RKO (cell line): ENCODE measurements around the gene CPEB1.

Experiments
- DNase-seq: peaks from one replicate; pipeline ENCODE4 v3.0.0-alpha.2; 2016; ENCODE audit warnings: low spot score

The CPEB1 gene

GRCh38 chr15:82595203-82595602 lies 52.0 kb downstream of the CPEB1 start:
- no peak for DNase-seq

DNA sequence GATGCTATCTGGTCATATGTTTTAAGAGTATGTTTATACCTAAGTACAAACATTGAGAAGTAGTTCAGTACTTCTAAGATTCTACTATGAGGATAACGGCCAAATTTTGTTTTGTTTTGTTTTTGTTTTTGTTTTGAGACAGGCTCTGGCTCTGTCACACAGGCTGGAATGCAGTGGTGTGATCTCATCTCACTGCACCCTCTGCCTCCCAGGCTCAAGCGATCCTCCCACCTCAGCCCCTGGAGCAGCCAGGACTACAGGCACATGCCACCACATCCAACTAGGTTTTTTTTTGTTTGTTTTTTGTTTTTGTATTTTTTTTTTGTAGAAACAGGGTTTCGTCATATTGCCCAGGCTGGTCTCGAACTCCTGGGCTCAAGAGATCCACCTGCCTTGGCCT lies 59.4 kb downstream of the CPEB1 start:
- DNase-seq: no peak

DNA sequence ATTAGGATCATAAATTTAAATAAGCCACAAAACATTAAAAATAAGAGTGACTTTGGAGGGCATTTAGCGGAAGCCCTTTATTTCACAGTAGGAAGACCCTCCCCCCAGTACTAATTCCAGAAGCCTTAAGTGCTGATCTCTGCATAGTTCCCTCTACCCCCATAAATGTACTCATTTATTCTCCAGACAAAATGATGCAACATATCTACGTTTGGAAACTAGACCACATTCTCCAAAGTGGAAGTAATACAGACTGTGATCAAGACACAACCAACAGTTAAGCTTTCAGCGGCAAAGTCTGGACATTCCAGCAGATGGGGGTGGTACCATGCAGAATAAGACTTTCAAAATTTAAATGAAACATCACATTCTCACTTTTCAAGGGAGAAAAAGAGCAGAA lies 62.1 kb downstream of the CPEB1 start:
- no peak for DNase-seq

DNA sequence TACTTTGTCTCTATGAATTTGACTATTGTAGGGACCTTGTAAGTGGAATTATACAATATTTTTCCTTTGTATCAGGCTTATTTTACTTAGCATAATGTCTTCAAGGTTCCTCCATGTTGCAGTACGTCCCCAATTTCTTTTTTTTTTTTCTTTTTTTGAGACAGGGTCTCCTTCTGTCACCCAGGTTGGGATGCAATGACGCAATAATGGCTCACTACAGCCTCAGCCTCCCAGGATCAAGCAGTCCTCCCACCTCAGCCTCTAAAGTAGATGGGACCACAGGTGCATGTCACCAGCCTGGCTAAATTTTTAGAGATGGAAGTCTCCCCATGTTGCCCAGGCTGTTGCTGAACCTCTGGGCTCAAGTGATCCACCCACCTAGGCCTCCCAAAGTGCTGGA lies 66.5 kb downstream of the CPEB1 start:
- no peak for DNase-seq

DNA sequence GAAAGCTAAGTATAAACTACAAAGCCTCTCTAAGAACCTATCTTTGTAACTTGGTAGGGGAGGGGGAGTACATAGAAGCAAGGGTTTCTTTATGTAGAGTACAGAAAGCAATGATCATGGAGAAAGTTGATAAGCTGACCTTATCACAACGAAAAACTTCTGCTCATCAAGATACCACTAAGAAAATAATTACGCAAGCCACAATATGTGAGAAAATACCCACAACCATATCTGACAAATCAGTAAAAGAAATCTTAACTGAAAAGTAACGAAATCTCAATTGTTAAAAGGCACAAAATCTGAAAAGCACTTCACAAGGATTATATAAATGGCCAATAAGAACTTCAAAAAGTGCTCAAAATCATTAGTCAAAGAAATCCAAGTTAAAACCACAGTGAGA lies 71.8 kb downstream of the CPEB1 start:
- no peak for DNase-seq

GRCh38 chr15:82572986-82573385 lies 74.2 kb downstream of the CPEB1 start:
- DNase-seq: no peak

DNA sequence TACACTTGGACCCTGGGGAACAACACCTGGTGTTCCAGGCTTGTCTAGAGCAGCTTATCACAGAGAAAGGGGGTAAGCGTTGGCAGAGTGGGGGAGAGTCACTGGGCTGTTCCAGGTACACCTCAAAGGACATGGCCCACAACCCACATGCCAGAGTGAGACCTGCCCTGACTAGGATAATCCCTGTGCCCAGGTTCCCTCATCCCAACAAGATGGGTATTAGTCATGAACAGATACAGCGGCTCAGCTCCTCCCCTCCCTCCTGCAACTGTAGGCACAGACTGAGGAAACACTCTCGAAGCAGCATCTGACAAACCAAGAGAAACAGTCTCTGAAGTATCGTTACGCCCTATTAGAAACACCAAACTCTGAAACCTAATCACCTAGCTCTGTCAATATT lies 74.9 kb downstream of the CPEB1 start:
- DNase-seq: no peak

DNA sequence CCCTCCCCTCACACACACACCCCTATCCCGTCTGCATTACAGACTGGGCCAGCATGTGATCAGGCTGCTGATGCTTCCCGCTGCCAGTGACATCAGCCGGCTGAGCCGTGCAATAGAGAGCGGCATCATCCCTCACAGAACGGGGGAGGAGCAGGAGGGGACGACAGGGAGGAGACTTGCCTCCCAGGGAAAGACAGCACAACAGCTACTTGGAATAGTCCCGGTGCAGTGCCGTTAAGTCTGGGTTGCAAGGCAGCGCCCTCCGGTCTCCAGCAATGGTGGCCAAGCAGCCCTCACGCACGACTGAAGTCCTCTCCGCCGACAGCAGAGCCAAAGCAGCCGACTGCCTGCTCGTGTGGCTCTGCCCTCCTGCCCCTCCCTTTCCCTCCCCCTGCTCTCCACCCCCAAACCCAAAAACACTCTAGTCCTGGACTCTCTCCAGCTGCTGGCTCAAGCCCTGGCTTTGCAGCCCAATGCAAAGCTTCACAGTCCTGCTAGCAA lies 75.4 kb downstream of the CPEB1 start:
- DNase-seq: no peak

GRCh38 chr15:82570721-82571508 lies 76.2 kb downstream of the CPEB1 start:
- peak; percentile 24 for DNase-seq

DNA sequence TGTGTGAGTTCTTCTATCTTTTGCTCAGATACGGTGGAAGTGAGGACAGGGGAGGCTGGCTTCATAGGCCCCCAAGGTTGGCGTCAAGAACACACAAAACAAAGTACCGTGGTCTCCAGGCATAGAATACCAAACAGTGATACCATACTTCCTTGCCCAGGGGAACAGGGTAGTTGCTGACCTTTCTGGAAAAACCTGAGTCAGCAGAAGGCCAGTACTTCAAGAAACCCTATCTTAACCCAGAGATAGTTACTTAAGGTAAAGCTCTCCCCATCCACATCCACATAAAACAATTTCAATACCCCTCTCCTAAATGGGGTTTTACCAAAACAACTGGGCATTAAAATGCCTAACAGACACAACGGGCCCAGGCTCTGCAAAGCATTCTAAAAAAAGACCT lies 77.3 kb downstream of the CPEB1 start:
- DNase-seq: no peak

GRCh38 chr15:82568986-82569385 lies 78.2 kb downstream of the CPEB1 start:
- no peak for DNase-seq

- DNase-seq: no peak
These were observed 79.5 kb downstream of the CPEB1 start for GRCh38 chr15:82567661-82568060.

DNA sequence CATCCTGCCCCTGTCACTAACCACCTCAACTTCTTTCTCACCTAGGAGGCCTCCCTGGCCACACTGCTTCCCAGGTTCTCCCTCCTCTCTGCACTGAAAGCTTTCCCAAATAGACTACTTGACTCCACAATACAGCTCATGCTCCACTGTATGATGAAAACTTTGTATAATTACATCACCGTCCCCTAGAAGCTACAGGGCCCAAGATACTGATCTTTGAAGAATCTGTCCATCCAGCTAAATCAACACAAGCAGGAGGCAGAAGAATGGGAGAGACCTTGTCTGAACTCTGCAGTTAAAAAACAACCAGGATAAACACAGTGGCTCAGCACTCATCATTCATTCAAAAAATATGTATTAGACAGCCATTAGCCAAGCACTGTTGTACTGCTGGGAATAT lies 80.5 kb downstream of the CPEB1 start:
- DNase-seq: no peak

- no peak for DNase-seq
These were observed 88.7 kb downstream of the CPEB1 start for GRCh38 chr15:82558502-82558901.

DNA sequence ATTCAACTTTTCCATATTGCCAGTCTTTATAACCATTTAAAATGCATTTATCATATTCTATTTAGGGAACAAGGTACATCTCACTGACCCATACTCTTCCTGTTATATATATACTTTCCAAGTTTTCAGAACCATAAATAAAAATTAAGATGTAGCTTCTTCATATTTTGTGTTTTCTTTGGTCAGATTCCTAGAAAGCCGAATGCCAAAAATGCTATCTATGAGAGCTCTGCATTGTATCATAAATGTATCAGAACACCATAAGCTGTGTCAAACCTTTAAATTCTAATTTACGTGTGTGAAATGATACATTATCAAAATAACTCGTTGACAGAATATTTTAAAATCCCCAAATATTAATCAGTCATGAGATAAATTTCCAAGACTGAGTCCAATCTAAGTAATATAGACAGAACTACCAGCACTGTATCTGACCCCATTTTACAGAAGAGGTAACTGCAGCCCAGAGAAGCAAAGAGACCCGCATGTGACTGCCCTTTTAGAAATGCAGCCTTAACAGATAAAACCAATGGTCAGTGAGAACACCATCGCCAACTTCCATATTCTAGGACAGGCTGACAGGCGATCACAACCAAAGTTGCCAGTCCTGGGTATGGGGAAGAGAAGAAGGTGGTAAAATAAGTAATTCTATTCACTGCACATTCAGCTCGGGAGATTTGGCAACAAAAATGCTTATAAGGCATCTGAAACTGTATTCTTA lies 90.7 kb downstream of the CPEB1 start:
- DNase-seq: no peak

- no peak for DNase-seq
These were observed 92.3 kb downstream of the CPEB1 start for GRCh38 chr15:82554849-82555248.

DNA sequence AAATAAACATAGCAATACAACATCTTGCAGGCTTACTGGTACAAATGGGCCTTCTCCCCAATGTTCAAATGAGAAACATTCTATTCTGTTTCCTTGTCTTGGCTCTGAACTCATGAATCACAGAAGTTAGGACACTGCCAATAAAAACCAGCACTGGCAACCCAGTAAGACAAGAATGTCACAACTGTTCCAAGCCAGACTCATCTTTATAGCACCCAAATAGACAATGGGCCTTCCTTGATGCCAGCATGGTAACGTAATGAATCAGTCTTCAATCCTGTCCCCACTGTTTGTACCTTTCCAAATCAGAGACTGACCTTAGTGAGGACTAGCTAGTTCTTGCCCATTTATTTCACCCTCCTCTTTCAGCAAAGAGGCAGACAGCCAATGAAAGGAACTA lies 92.8 kb downstream of the CPEB1 start:
- no peak for DNase-seq

GRCh38 chr15:82553846-82554245 lies 93.3 kb downstream of the CPEB1 start:
- DNase-seq: no peak

DNA sequence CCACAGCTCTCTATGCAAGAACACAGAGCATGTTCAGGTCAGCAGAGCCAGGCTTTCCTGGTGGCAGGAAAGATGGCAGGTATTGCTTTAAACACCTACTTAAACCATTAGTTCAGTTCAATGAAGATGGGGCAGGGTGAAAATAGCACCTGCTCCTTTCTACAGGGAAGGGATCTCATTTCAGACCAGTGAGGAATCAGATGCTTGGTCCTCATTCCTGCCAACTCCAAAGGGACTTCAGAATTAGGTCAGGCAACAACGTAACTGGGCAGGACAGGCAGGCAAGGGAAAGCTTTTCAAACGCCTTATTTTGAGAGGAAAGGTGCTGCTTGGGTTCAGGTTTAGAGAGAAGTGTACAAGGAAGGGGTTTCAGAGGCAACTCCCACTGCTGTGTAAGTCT lies 94.3 kb downstream of the CPEB1 start:
- DNase-seq: no peak

GRCh38 chr15:82551646-82552247 lies 95.4 kb downstream of the CPEB1 start:
- no peak for DNase-seq

GRCh38 chr15:82549199-82549665 lies 97.9 kb downstream of the CPEB1 start:
- DNase-seq: no peak

GRCh38 chr15:82548700-82549099 lies 98.5 kb downstream of the CPEB1 start:
- no peak for DNase-seq

DNA sequence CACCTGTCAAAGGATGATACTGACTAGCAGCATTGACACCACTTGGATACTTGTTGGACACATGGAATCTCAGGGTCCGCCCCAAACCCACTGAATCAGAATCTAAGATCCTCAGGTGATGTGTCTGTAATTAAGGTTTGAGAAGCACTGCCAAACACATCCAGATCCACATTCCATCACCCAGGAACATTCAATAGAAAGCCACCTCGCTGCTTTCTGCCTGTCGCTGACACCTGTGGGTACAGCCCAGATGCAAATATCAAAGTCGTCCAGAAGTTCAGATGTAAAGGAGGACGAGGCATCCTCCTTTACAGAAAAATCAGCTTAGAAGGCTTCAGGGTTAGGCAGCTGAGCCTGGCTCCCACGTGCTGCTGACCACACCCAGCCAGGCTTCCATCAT lies 101.7 kb downstream of the CPEB1 start:
- no peak for DNase-seq
